CD14-positive monocyte (primary cell): ENCODE results near the gene ZCCHC4. TPM values are rescaled to one million over a fixed set of nuclear protein-coding genes. Genes with fewer than 3 reads are reported as not detected.

Experiments used
- DNase-seq, 3 donors: peaks; one replicate each; pipeline ENCODE4 v3.0.0-alpha.2; 2011 to 2022
- H2AFZ ChIP-seq: 2 replicates; pipeline ENCODE4 v1.6.0; 2012; ENCODE audit warnings: mild to moderate bottlenecking, low read depth, low read length, inconsistent platforms; ENCODE audit not compliant: insufficient read depth, poor library complexity, severe bottlenecking
- H3K27ac ChIP-seq, 2 donors: 1 replicate in 1 of 2; 2 replicates in 1 of 2; pipeline ENCODE4 v1.5.1; 2012 to 2013; ENCODE audit warnings: low read length in 2 of 2, control low read depth in 1 of 2, inconsistent platforms in 1 of 2, low read depth in 1 of 2, mild to moderate bottlenecking in 1 of 2
- H3K27me3 ChIP-seq, 2 donors: one replicate each; pipeline versions ENCODE4 v1.6.0 to v1.6.1; 2011 to 2013; ENCODE audit warnings: low read length in 2 of 2; ENCODE audit not compliant: control insufficient read depth in 2 of 2, insufficient read depth in 2 of 2
- H3K36me3 ChIP-seq, 2 donors: replicated peaks in 1 of 2; 1 replicate in 1 of 2; 2 replicates in 1 of 2; pipeline versions ENCODE4 v1.5.1 to v1.6.1; 2012 to 2013; ENCODE audit warnings: low read length in 2 of 2, control low read depth in 1 of 2, inconsistent platforms in 1 of 2, mild to moderate bottlenecking in 1 of 2; ENCODE audit not compliant: insufficient read depth in 2 of 2, control insufficient read depth in 1 of 2
- H3K4me1 ChIP-seq, 2 donors: 1 replicate in 1 of 2; 2 replicates in 1 of 2; pipeline versions ENCODE4 v1.5.1 to v1.6.1; 2012 to 2013; ENCODE audit warnings: low read length in 2 of 2, control low read depth in 1 of 2, inconsistent platforms in 1 of 2, mild to moderate bottlenecking in 1 of 2, moderate library complexity in 1 of 2; ENCODE audit not compliant: insufficient read depth in 2 of 2, control insufficient read depth in 1 of 2
- H3K4me2 ChIP-seq: replicated peaks from 2 replicates; pipeline ENCODE3; 2012; ENCODE audit warnings: low read length, moderate library complexity, mild to moderate bottlenecking; ENCODE audit not compliant: poor library complexity, severe bottlenecking; ENCODE audit errors: extremely low read depth
- H3K4me3 ChIP-seq, 3 experiments: fragments of 200-600 bp in 1 of 3; sonication (generic) in 1 of 3; replicated peaks in 1 of 3; 1 replicate in 2 of 3; 2 replicates in 1 of 3; pipeline ENCODE4 v1.5.1; 2011 to 2013; ENCODE audit warnings: low read length in 3 of 3, mild to moderate bottlenecking in 3 of 3, control low read depth in 2 of 3, low read depth in 2 of 3, inconsistent platforms in 1 of 3, moderate library complexity in 1 of 3
- H3K79me2 ChIP-seq: 2 replicates; pipeline ENCODE4 v1.6.0; 2012; ENCODE audit warnings: mild to moderate bottlenecking, control low read depth, inconsistent platforms, low read length, moderate library complexity; ENCODE audit not compliant: insufficient read depth
- H3K9ac ChIP-seq: 2 replicates; pipeline ENCODE4 v1.6.0; 2017; ENCODE audit warnings: low read length, mild to moderate bottlenecking; ENCODE audit not compliant: insufficient read depth, poor library complexity, severe bottlenecking
- H3K9me3 ChIP-seq, 2 donors: replicated peaks in 1 of 2; 1 replicate in 1 of 2; 2 replicates in 1 of 2; pipeline versions ENCODE4 v1.5.1 to v1.6.1; 2012 to 2013; ENCODE audit warnings: low read length in 2 of 2, control low read depth in 1 of 2; ENCODE audit not compliant: control insufficient read depth in 1 of 2, insufficient read depth in 1 of 2
- H4K20me1 ChIP-seq: 2 replicates; pipeline ENCODE4 v1.6.0; 2012; ENCODE audit warnings: mild to moderate bottlenecking, low read length, control low read depth, moderate library complexity; ENCODE audit not compliant: insufficient read depth
- H3K27ac Mint-ChIP-seq, 7 donors: one replicate each; pipeline ENCODE4 v1.8.0; 2020; ENCODE audit warnings: mild to moderate bottlenecking in 7 of 7, mixed read lengths in 7 of 7, moderate library complexity in 6 of 7, inconsistent platforms in 2 of 7
- H3K27me3 Mint-ChIP-seq, 3 donors: one replicate each; pipeline ENCODE4 v1.8.0; 2021 to 2022; ENCODE audit warnings: low read depth in 3 of 3, mild to moderate bottlenecking in 3 of 3, mixed read lengths in 3 of 3, moderate library complexity in 3 of 3, inconsistent platforms in 1 of 3
- H3K36me3 Mint-ChIP-seq, 2 donors: one replicate each; pipeline ENCODE4 v1.8.0; 2020; ENCODE audit warnings: mixed read lengths in 2 of 2, inconsistent platforms in 1 of 2, mild to moderate bottlenecking in 1 of 2
- H3K4me1 Mint-ChIP-seq: one replicate; pipeline ENCODE4 v1.8.0; 2020; ENCODE audit warnings: mild to moderate bottlenecking, mixed read lengths
- H3K4me3 Mint-ChIP-seq, 2 donors: one replicate each; pipeline ENCODE4 v1.8.0; 2020; ENCODE audit warnings: mild to moderate bottlenecking in 2 of 2, mixed read lengths in 2 of 2, moderate library complexity in 1 of 2
- H3K9me3 Mint-ChIP-seq, 7 donors: one replicate each; pipeline ENCODE4 v1.8.0; 2020 to 2022; ENCODE audit warnings: mixed read lengths in 7 of 7, mild to moderate bottlenecking in 6 of 7, moderate library complexity in 6 of 7, inconsistent platforms in 2 of 7
- CTCF ChIP-seq: fragments of 200-600 bp; IDR thresholded peaks from one replicate; pipeline ENCODE4 v1.8.0; 2022; ENCODE audit warnings: antibody characterized with exemption, mild to moderate bottlenecking
- whole genome bisulfite sequencing: methylation state at CpG from one replicate; pipeline ENCODE4 v1.1.5; 2013; ENCODE audit warnings: missing lambda C conversion rate; ENCODE audit not compliant: insufficient coverage; 5-methylcytosine and 5-hydroxymethylcytosine counted together
- intact Hi-C, 2 donors: fragments of 100-400 bp; cut with micrococcal nuclease; formaldehyde crosslinking; loops; one replicate each; pipeline versions ENCODE4 v1.15.0 to v1.15.1; 2023
- polyA plus RNA-seq, 3 donors: library from polyadenylated mRNA; depleted of rRNA in 1 of 3; unstranded in 2 of 3; stranded (reverse) in 1 of 3; fragments of 300-500 nt in 2 of 3; fragments of >200 nt in 1 of 3; fragmentation: Illumina TruSeq in 2 of 3; gene quantifications; 1 replicate in 2 of 3; 2 replicates in 1 of 3; pipeline ENCODE4 v1.2.3, GENCODE V29; 2012 to 2021

The ZCCHC4 gene
- polyA plus RNA-seq, 3 donors: 1.6 to 3.5 (median 3.4) TPM

DNA sequence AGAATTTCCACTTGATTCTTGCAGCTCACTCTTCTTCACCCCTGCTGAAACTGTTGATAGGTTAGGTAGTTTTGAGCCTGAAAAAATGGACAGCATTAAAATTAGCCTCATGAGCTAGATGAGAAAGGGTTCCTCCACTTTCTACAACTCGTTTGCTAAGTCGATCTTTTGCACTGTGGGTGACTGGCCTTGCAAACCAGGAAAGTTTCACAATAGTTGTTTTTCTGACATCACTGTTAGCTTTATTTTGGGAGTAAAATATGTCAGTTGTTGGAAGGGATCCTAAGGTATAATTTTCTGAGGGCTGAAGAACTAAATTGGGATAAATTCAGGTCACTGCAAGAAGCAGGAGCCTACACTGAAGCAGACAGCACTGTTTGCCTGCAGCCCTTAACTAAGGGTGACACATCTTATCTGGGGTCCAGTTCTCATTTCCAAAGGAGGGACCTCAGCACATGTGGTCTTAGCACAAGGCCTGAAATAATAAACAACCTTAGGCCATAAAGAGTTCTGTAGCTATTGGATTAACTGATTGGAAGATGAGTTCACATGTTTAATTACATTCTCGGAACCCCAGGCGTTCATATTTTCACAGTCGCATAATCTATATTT lies 93.6 kb downstream of the ZCCHC4 start:
- DNase-seq: no peak
- Histone ChIP-seq H3K4me3 (no peak overlapping the region), H3K4me2 (no peak overlapping the region), H3K27ac (no peak overlapping the region), H2AFZ (no peak overlapping the region), H3K9ac (no peak overlapping the region), H3K4me1 (no peaks in the 10 kb centered on the region), H4K20me1 (no peaks in the 10 kb centered on the region), H3K9me3 (no peaks in the 10 kb centered on the region), H3K27me3 (no peaks in the 10 kb centered on the region), H3K36me3 (peaks cover 90 to 95% of the 10 kb centered on the region in 2 donors), H3K79me2 (no peaks in the 10 kb centered on the region)
- Mint-ChIP-seq H3K27ac (no peak overlapping the region), H3K27me3 (no peaks in the 10 kb centered on the region), H3K4me3 (no peak overlapping the region), H3K9me3 (no peaks in the 10 kb centered on the region), H3K4me1 (no peaks in the 10 kb centered on the region), H3K36me3 (peaks cover 85 to 89% of the 10 kb centered on the region in 2 donors)
- no CpG with 5 or more reads among the region's 5 CpGs for WGBS
- TF ChIP-seq CTCF: no peak
- intact Hi-C loops: no loop called here

GRCh38 chr4:25410820-25411529 lies 98.4 kb downstream of the ZCCHC4 start:
- no peak overlapping the region for H3K27ac Mint-ChIP-seq

More at GRCh38 chr4:25410820-25411529, 98.4 kb downstream of the ZCCHC4 start:
- Histone ChIP-seq H3K27me3 (no peaks in the 10 kb centered on the region), H4K20me1 (no peaks in the 10 kb centered on the region), H3K4me3 (no peak overlapping the region), H3K9ac (no peak overlapping the region), H3K36me3 (peaks cover 89 to 97% of the 10 kb centered on the region in 2 donors), H3K27ac (no peak overlapping the region), H3K4me2 (no peak overlapping the region), H3K4me1 (no peaks in the 10 kb centered on the region), H2AFZ (no peak overlapping the region), H3K9me3 (no peaks in the 10 kb centered on the region), H3K79me2 (no peaks in the 10 kb centered on the region)
- Mint-ChIP-seq H3K36me3 (peaks cover 85 to 90% of the 10 kb centered on the region in 2 donors), H3K27me3 (no peaks in the 10 kb centered on the region), H3K9me3 (no peaks in the 10 kb centered on the region), H3K4me1 (no peaks in the 10 kb centered on the region), H3K4me3 (no peak overlapping the region)
- TF ChIP-seq CTCF: no peak
- 100% methylated on average over 2 of the region's 4 CpGs for WGBS
- intact Hi-C loops: no loop called here
- DNase-seq: no peak
